Panc1 (cell line): Measurements from ENCODE around the gene PHEX. TPM values are rescaled to one million over a fixed set of nuclear protein-coding genes. Genes with fewer than 3 reads are reported as not detected.

Experiments
- ATAC-seq: fragments of 200-7000 bp; cut with Tn5 transposase; 2 replicates; pipeline ENCODE4 v1.9.1; 2020; ENCODE audit warnings: mild to moderate bottlenecking, moderate library complexity
- BruUV-seq: library from RNA; stranded (reverse); fragments of 400-500 nt; replicated peaks from 2 replicates; lab custom pipeline; 2021; lab: Mats Ljungman, UMichigan
- CTCF ChIA-PET: fragments of 300-600 bp; sonication (Branson Sonifier 250); formaldehyde crosslinking; loops from one replicate; lab custom pipeline; 2022; ENCODE audit warnings: antibody characterized with exemption; lab: Charles Lee
- POLR2A ChIA-PET: fragments of 300-600 bp; sonication (Branson Sonifier 250); formaldehyde crosslinking; loops from one replicate; lab custom pipeline; 2022; ENCODE audit warnings: antibody characterized with exemption; lab: Charles Lee
- DNase-seq: peaks from one replicate; pipeline ENCODE4 v3.0.0-alpha.2; 2010; ENCODE audit warnings: low read depth, low spot score
- H3K27ac ChIP-seq: 2 replicates; pipeline ENCODE4 v1.5.1; 2011; ENCODE audit warnings: mild to moderate bottlenecking, low read length, inconsistent platforms
- H3K27me3 ChIP-seq: fragments of 200-500 bp; sonication (Bioruptor generic); 2 replicates; pipeline ENCODE4 v1.6.0; 2014; ENCODE audit warnings: low read length, inconsistent platforms; ENCODE audit not compliant: control insufficient read depth, insufficient read depth
- H3K36me3 ChIP-seq: fragments of 200-500 bp; sonication (Bioruptor generic); 2 replicates; pipeline ENCODE4 v1.5.1; 2014; ENCODE audit warnings: inconsistent platforms, mild to moderate bottlenecking, low read length, moderate library complexity; ENCODE audit not compliant: control insufficient read depth, insufficient read depth
- H3K4me1 ChIP-seq: 2 replicates; pipeline ENCODE4 v1.5.1; 2011; ENCODE audit warnings: inconsistent platforms, mild to moderate bottlenecking, low read length, moderate library complexity; ENCODE audit not compliant: control insufficient read depth, insufficient read depth
- H3K4me3 ChIP-seq, 2 experiments: 2 replicates each; pipeline ENCODE4 v1.5.1; 2011 to 2012; ENCODE audit warnings: low read depth in 2 of 2, low read length in 2 of 2, mild to moderate bottlenecking in 2 of 2, inconsistent platforms in 1 of 2, moderate library complexity in 1 of 2
- H3K9me3 ChIP-seq: fragments of 200-500 bp; sonication (Bioruptor generic); 2 replicates; pipeline ENCODE4 v1.5.1; 2014; ENCODE audit warnings: low read depth, mild to moderate bottlenecking, inconsistent platforms, low read length, moderate library complexity; ENCODE audit not compliant: control insufficient read depth, insufficient read depth
- CTCF ChIP-seq: fragments of 450-650 bp; IDR thresholded peaks from 2 replicates; pipeline ENCODE4 v1.5.1; 2017; ENCODE audit warnings: mild to moderate bottlenecking
- POLR2AphosphoS5 ChIP-seq: IDR thresholded peaks from 2 replicates; pipeline ENCODE4 v1.6.1; 2012; ENCODE audit warnings: mild to moderate bottlenecking, low read depth, low read length, moderate library complexity
- REST ChIP-seq, 2 experiments: IDR thresholded peaks; 2 replicates each; pipeline ENCODE4 v1.6.1; 2011 to 2012; ENCODE audit warnings: low read depth in 2 of 2, control low read depth in 1 of 2, low read length in 1 of 2, mild to moderate bottlenecking in 1 of 2, moderate library complexity in 1 of 2; ENCODE audit not compliant: insufficient read depth in 1 of 2
- SIN3A ChIP-seq: IDR thresholded peaks from 2 replicates; pipeline ENCODE4 v1.6.1; 2012; ENCODE audit warnings: low read depth, mild to moderate bottlenecking, low read length, moderate library complexity, borderline replicate concordance; ENCODE audit not compliant: insufficient read depth
- TCF7L2 ChIP-seq: IDR thresholded peaks from 2 replicates; pipeline ENCODE4 v1.6.1; 2011; ENCODE audit warnings: mild to moderate bottlenecking, low read depth, low read length, inconsistent platforms
- in situ Hi-C: cut with HindIII; loops from 2 replicates; pipeline ENCODE4 v1.10.0; 2016; ENCODE audit warnings: low sequenced_read_pairs, low pct_unique_long_range_greater_than_20kb
- intact Hi-C: fragments of 100-400 bp; cut with micrococcal nuclease; formaldehyde crosslinking; loops from one replicate; pipeline ENCODE4 v1.10.0; 2022; ENCODE audit not compliant: unreplicated experiment
- total RNA-seq: library from RNA; stranded (reverse); gene quantifications from one replicate; pipeline ENCODE4 v1.2.1, GENCODE V29; 2021; ENCODE audit not compliant: unreplicated experiment

The PHEX gene
- total RNA-seq, 1 experiment from 2014 or later, result 0.23 TPM

- H3K9me3 ChIP-seq, result no peaks in the 10 kb centered on the region
- in situ Hi-C loops, result no loop called here
- no peaks in the 10 kb centered on the region for H3K36me3 ChIP-seq
- intact Hi-C loops, result no loop called here
- ChIA-PET CTCF (no interaction called here), POLR2A (no interaction called here)
- no peak for TF ChIP-seq SIN3A
- TF ChIP-seq POLR2AphosphoS5, result no peak
- ATAC-seq (no peak), DNase-seq (no peak)
- H3K27ac ChIP-seq, result no peak overlapping the region
- H3K4me3 ChIP-seq, result no peak overlapping the region
- H3K27me3 ChIP-seq, result no peaks in the 10 kb centered on the region
- no TSS peak for BruUV-seq
- H3K4me1 ChIP-seq, result no peaks in the 10 kb centered on the region
Measured at GRCh38 chrX:22147942-22148341, 115.8 kb downstream of the PHEX start.

DNA sequence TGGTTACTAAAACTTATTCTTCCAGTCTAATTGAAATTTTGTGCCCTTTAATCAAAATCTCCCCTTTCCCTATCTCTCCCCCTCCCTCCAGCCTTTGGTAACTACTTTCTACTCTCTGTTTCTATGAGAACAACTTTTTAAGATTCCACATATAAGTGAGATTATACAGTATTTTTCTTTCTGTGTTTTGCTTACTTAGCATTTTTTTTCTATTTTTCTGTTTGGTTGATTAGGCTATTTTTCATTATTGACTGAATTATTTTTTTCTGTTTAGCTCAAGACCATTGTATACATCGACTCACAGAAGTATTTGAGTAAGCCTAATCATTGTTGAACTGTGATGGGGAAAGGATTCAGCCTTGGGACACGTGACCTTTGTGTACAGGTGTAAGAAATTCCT, 116.4 kb downstream of the PHEX start:
- DNase-seq (no peak), ATAC-seq (no peak)
- TF ChIP-seq POLR2AphosphoS5 (no peak), TCF7L2 (no peak), SIN3A (no peak), REST (IDR thresholded peaks at IDR 0.05; ENCODE audit: insufficient read depth in 1 of 2, low read depth in 2 of 2, low read length in 1 of 2) (no peak), CTCF (no peak)
- H3K36me3 ChIP-seq, result no peaks in the 10 kb centered on the region
- no peaks in the 10 kb centered on the region for H3K9me3 ChIP-seq
- intact Hi-C loops, result no loop called here
- ChIA-PET CTCF (no interaction called here), POLR2A (no interaction called here)
- H3K27me3 ChIP-seq, result no peaks in the 10 kb centered on the region
- BruUV-seq, result no TSS peak
- H3K4me3 ChIP-seq, result no peak overlapping the region
- no peak overlapping the region for H3K27ac ChIP-seq
- H3K4me1 ChIP-seq, result no peaks in the 10 kb centered on the region
- in situ Hi-C loops, result no loop called here

DNA sequence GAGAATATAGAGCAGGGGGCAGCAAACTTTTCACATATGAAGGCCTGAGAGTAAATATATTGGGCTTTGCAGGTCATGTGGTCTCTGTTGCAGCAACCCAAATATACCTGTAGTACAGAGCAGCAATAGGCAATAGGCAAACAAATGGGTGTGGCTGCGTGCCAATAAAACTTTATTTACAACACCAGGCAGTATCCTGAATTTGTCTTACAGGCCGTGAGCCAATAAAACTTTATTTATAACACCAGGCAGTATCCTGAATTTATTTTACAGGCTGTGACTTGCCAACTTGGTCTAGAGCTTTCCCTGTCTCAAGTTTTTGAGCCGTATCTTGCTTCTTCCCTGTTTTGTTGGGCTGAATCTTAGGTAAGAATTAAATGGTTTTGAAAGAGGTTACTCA, 118.2 kb downstream of the PHEX start:
- no peaks in the 10 kb centered on the region for H3K36me3 ChIP-seq
- ChIA-PET POLR2A (no interaction called here), CTCF (no interaction called here)
- TF ChIP-seq SIN3A, result no peak
- TF ChIP-seq CTCF, result no peak
- TF ChIP-seq TCF7L2, result no peak
- TF ChIP-seq REST (IDR thresholded peaks at IDR 0.05; ENCODE audit: insufficient read depth in 1 of 2, low read depth in 2 of 2, low read length in 1 of 2), result no peak
- no peak for TF ChIP-seq POLR2AphosphoS5
- intact Hi-C loops (no loop called here), in situ Hi-C loops (no loop called here)
- H3K9me3 ChIP-seq, result no peaks in the 10 kb centered on the region
- ATAC-seq (no peak), DNase-seq (no peak)
- no peak overlapping the region for H3K27ac ChIP-seq
- H3K27me3 ChIP-seq, result no peaks in the 10 kb centered on the region
- H3K4me1 ChIP-seq, result no peaks in the 10 kb centered on the region
- BruUV-seq, result no TSS peak
- H3K4me3 ChIP-seq, result no peak overlapping the region
